Spleen (tissue), 11 donors: ENCODE data around the gene DRD4. TPM values are rescaled to one million over a fixed set of nuclear protein-coding genes. Genes with fewer than 3 reads are reported as not detected.

ENCODE experiments used
- DNase-seq: peaks from one replicate; pipeline ENCODE4 v3.0.0-alpha.2; 2020
- H3K27ac ChIP-seq, 8 donors: fragments of 200-600 bp; sonication (generic) in 7 of 8; 1 replicate in 4 of 8; 2 replicates in 4 of 8; pipeline versions ENCODE4 v1.5.0 to v1.8.0; 2016 to 2021; ENCODE audit warnings: inconsistent platforms in 4 of 8, mild to moderate bottlenecking in 4 of 8, moderate library complexity in 1 of 8
- H3K27me3 ChIP-seq, 7 donors: fragments of 200-600 bp; sonication (generic) in 6 of 7; replicated peaks in 1 of 7; 1 replicate in 4 of 7; 2 replicates in 3 of 7; pipeline versions ENCODE4 v1.5.0 to v1.8.0; 2016 to 2021; ENCODE audit warnings: inconsistent platforms in 3 of 7, mild to moderate bottlenecking in 1 of 7
- H3K36me3 ChIP-seq, 6 donors: fragments of 200-600 bp; sonication (generic) in 5 of 6; 1 replicate in 4 of 6; 2 replicates in 2 of 6; pipeline versions ENCODE4 v1.5.0 to v1.8.0; 2016 to 2021; ENCODE audit warnings: inconsistent platforms in 2 of 6
- H3K4me1 ChIP-seq, 6 donors: fragments of 200-600 bp; sonication (generic) in 5 of 6; 1 replicate in 3 of 6; 2 replicates in 3 of 6; pipeline versions ENCODE4 v1.5.0 to v1.8.0; 2016 to 2021; ENCODE audit warnings: inconsistent platforms in 3 of 6
- H3K4me3 ChIP-seq, 8 donors: fragments of 200-600 bp; sonication (generic) in 7 of 8; 1 replicate in 4 of 8; 2 replicates in 4 of 8; pipeline versions ENCODE4 v1.5.0 to v1.8.0; 2016 to 2021; ENCODE audit warnings: inconsistent platforms in 4 of 8, mild to moderate bottlenecking in 4 of 8, moderate library complexity in 2 of 8
- H3K9me3 ChIP-seq, 8 donors: fragments of 200-600 bp; sonication (generic) in 7 of 8; 1 replicate in 4 of 8; 2 replicates in 4 of 8; pipeline versions ENCODE4 v1.5.0 to v1.8.0; 2016 to 2021; ENCODE audit warnings: inconsistent platforms in 4 of 8
- CTCF ChIP-seq, 11 experiments: fragments of 200-600 bp in 7 of 11; fragments of 450-650 bp in 4 of 11; sonication (generic) in 4 of 11; IDR thresholded peaks in 8 of 11; conservative IDR thresholded peaks in 3 of 11; 1 replicate in 7 of 11; 2 replicates in 4 of 11; pipeline versions ENCODE4 v1.4.0 to v1.8.0; 2016 to 2021; ENCODE audit warnings: antibody characterized with exemption in 11 of 11, inconsistent platforms in 4 of 11, mild to moderate bottlenecking in 1 of 11
- POLR2A ChIP-seq, 3 donors: fragments of 450-650 bp; IDR thresholded peaks; one replicate each; pipeline ENCODE4 v1.5.1; 2017; ENCODE audit warnings: antibody characterized with exemption in 3 of 3, mild to moderate bottlenecking in 1 of 3
- POLR2AphosphoS5 ChIP-seq, 3 donors: sonication (generic); formaldehyde crosslinking; IDR thresholded peaks; one replicate each; pipeline ENCODE4 v1.5.1; 2017; ENCODE audit warnings: antibody characterized with exemption in 3 of 3
- WGBS, 5 donors: extraction: QIAGEN DNeasy Blood & Tissue Kit in 3 of 5; methylation state at CpG; one replicate each; pipeline versions ENCODE4 v1.1.5 to v1.1.7; 2013 to 2018; 5-methylcytosine and 5-hydroxymethylcytosine counted together
- intact Hi-C: fragments of 100-400 bp; cut with DNase I; formaldehyde crosslinking; loops from one replicate; pipeline ENCODE4 v1.15.0; 2023; ENCODE audit warnings: low total_unique reads
- polyA plus RNA-seq, 3 donors: library from polyadenylated mRNA; stranded (reverse); fragments of 200-250 nt; gene quantifications; one replicate each; pipeline ENCODE4 v1.2.1, GENCODE V29; 2013
- total RNA-seq, 7 donors: library from RNA; depleted of rRNA in 3 of 7; stranded (reverse); fragments of >200 nt in 3 of 7; fragmentation: NEBNext Ultra II Directional in 4 of 7; extraction: Animal tissue kit (Norgen Biotek cat#: 25700) in 4 of 7; gene quantifications; one replicate each; pipeline versions ENCODE4 v1.1.0 to v1.2.1, GENCODE V29; 2016 to 2021
- donor health status: healthy with polysubstance abuse.
- donor health status: DM: no; HTN: no; CAD: no; lungs with moderate emphysema.
- donor health status: DM: no; HTN: no; CAD: no.
- donor health status: Bipolar disorder and iron deficiency.
- donor health status: healthy.
- donor health status: DM: no; HTN: no; CAD: no.
- donor health status: DM: yes; HTN: yes; CAD: no.

Gene DRD4
- total and polyA plus RNA-seq, 10 donors, result 0.12 to 0.86 (median 0.44) TPM; not detected in 3

- 89 to 95% (median 93%) methylated on average over 11 to 24 of the region's 24 CpGs for WGBS, 5 donors
These were observed 18.0 kb upstream of the DRD4 start for GRCh38 chr11:618856-619627.

DNA sequence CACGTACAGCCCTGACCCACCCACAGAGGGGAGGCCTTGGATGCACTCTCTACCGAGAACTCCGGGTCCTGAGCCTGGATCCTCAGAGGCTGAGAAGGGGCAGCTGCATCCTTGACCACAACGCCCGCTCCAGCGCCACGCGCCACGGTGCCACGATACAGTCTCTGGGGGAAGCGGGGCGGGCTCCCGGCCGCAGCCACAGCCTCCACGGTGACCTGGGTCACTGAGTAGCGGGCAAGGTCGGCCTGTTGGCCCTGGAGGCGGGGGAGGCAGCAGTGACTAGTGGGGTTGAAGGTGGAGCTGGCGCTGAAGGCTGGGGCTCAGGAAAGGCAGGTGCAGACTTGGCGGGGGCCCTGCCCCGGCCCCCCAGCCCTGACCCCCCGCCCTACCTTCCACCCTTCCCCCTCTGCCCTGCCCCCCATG lies 17.4 kb upstream of the DRD4 start:
- Histone ChIP-seq H3K36me3 (peaks cover 0 to 43% (median 4%) of the 10 kb centered on the region in 6 donors), H3K4me1 (peaks cover 11 to 39% (median 21%) of the 10 kb centered on the region in 6 donors), H3K9me3 (no peaks in the 10 kb centered on the region), H3K4me3 (no peak overlapping the region), H3K27ac (no peak overlapping the region), H3K27me3 (peaks cover 0 to 8% (median 0%) of the 10 kb centered on the region in 7 donors)
- no peak for DNase-seq
- 87 to 95% (median 92%) methylated on average over 9 to 22 of the region's 22 CpGs for WGBS, 5 donors
- TF ChIP-seq POLR2AphosphoS5 (IDR thresholded peaks at IDR 0.05) (peak in 1 of 3 donors; percentile 38), POLR2A (IDR thresholded peaks at IDR 0.05) (no peak)
- intact Hi-C loops, result no loop called here

More at GRCh38 chr11:618856-619627, 18.0 kb upstream of the DRD4 start:
- TF ChIP-seq POLR2A (IDR thresholded peaks at IDR 0.05), result no peak
- TF ChIP-seq CTCF (IDR thresholded peaks at IDR 0.05 in 8 of 11, conservative IDR thresholded peaks at IDR 0.05 in 3 of 11), result no peak
- no peak for TF ChIP-seq POLR2AphosphoS5 (IDR thresholded peaks at IDR 0.05)
- H3K4me1 ChIP-seq, result peaks cover 17 to 45% (median 27%) of the 10 kb centered on the region in 6 donors
- peaks cover 0 to 46% (median 9%) of the 10 kb centered on the region in 6 donors for H3K36me3 ChIP-seq
- DNase-seq, result peak; percentile 74
- intact Hi-C loops, result no loop called here
- no peak overlapping the region for H3K27ac ChIP-seq
- no peaks in the 10 kb centered on the region for H3K9me3 ChIP-seq
- H3K27me3 ChIP-seq, result peaks cover 0 to 2% (median 0%) of the 10 kb centered on the region in 7 donors
- no peak overlapping the region for H3K4me3 ChIP-seq

DNA sequence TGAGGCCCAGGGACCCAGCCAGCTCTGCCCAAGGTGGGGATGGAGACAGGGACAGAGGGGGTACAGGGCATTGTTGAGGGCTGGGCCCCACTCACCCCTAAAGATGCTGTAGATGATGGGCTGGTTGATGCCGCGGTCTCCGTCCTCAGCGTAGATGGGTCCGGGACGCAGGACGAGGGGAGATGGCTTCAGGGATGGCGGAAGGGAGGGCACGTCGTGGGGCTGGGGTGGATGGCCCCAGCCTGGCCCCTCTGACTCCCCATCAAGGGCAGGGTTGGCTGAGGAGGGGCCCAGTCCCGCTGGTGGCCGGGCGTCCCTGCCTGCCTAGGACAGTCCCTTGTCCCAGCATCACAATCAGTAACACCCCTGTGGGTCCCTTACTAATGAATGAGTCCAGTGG lies 16.9 kb upstream of the DRD4 start:
- Histone ChIP-seq H3K4me3 (no peak overlapping the region), H3K27ac (no peak overlapping the region), H3K27me3 (peaks cover 0 to 14% (median 2%) of the 10 kb centered on the region in 7 donors), H3K9me3 (no peaks in the 10 kb centered on the region), H3K36me3 (peaks cover 0 to 38% (median under 1%) of the 10 kb centered on the region in 6 donors), H3K4me1 (peaks cover 7 to 34% (median 16%) of the 10 kb centered on the region in 6 donors)
- DNase-seq, result peak; percentile 54
- intact Hi-C loops, result no loop called here
- no peak for TF ChIP-seq POLR2A (IDR thresholded peaks at IDR 0.05)
- TF ChIP-seq CTCF (IDR thresholded peaks at IDR 0.05 in 8 of 11, conservative IDR thresholded peaks at IDR 0.05 in 3 of 11), result no peak
- no peak for TF ChIP-seq POLR2AphosphoS5 (IDR thresholded peaks at IDR 0.05)
- WGBS, 5 donors, result 92 to 98% (median 95%) methylated on average over 10 to 13 of the region's 13 CpGs

- intact Hi-C loops, result no loop called here
- peak; percentile 71 for DNase-seq
These were observed 15.9 kb upstream of the DRD4 start for GRCh38 chr11:620935-621814.

More at GRCh38 chr11:620935-621814, 15.9 kb upstream of the DRD4 start:
- no peak overlapping the region for H3K27ac ChIP-seq
- H3K27me3 ChIP-seq, result peaks cover 0 to 24% (median 11%) of the 10 kb centered on the region in 7 donors
- no peaks in the 10 kb centered on the region for H3K9me3 ChIP-seq
- H3K36me3 ChIP-seq, result peaks cover 0 to 38% (median 0%) of the 10 kb centered on the region in 6 donors
- peaks cover 7 to 37% (median 11%) of the 10 kb centered on the region in 6 donors for H3K4me1 ChIP-seq
- 65 to 76% (median 70%) methylated on average over 15 to 45 of the region's 45 CpGs for WGBS, 5 donors
- no peak overlapping the region for H3K4me3 ChIP-seq
- TF ChIP-seq CTCF (IDR thresholded peaks at IDR 0.05 in 8 of 11, conservative IDR thresholded peaks at IDR 0.05 in 3 of 11) (no peak), POLR2AphosphoS5 (IDR thresholded peaks at IDR 0.05) (peak in 1 of 3 donors; percentile 39)
